ENCODE results near the gene PROZ. TPM values are rescaled to one million over a fixed set of nuclear protein-coding genes. Genes with fewer than 3 reads are reported as not detected.

PROZ gene
- total RNA-seq, 2 experiments from 2014 or later = not detected

DNA sequence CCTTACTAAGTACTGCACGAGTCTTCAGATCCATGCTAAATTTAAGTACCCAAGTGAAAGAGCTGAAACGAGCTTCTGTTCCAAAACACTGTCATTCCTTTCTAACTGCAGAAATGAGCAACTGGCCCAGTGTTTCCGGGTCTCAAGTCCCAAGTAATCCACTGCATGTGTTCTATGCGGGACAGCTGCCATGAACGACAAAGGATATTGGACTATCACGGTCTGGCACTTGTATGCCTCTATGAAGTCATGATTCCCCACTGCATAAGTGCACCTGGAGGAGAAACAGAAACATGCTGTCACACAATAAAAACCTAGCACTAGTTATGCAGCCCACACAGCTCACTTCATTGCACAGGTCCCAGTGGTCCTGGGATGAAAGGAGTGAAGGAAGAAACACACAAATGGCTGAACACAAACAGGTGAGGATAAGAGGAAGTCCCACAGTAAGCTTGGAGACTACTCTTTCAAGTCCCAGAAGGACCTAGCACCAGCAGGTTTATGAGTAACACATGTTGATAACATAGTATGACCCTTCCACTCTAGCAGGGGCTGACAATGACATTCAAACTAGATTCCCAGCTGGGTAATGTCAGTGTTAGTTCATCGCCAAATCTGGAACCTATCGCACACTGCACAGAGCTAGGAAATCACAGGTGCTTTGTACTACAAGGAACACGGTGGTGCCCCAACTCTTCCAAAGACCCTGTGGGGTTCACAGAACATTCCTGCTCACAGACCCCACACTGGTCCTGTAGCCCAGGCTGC is 38.7 kb downstream of the PROZ start:
- no TSS peak for BruUV-seq (replicated peaks)
- CTCF ChIA-PET (ENCODE audit: unreplicated experiment) = no interaction called here

GRCh38 chr13:113201815-113202214 is 43.4 kb downstream of the PROZ start:
- CTCF ChIA-PET (ENCODE audit: unreplicated experiment) = no interaction called here
- Histone ChIP-seq H3K79me2 (ENCODE audit: insufficient read depth, low read depth, low read length) (peaks cover 50% of the 10 kb centered on the region), H3K4me1 (ENCODE audit: insufficient read depth, low read length, poor library complexity, severe bottlenecking) (peaks cover 7% of the 10 kb centered on the region), H2AFZ (ENCODE audit: low read length) (no peak overlapping the region), H3K36me3 (ENCODE audit: insufficient read depth, low read length) (peaks cover 47% of the 10 kb centered on the region), H3K9me3 (ENCODE audit: low read length) (no peaks in the 10 kb centered on the region), H3K9me2 (ENCODE audit: insufficient read depth, low read length) (no peaks in the 10 kb centered on the region), H3K27ac (ENCODE audit: low read depth, low read length, poor library complexity, severe bottlenecking) (no peak overlapping the region), H4K20me1 (ENCODE audit: insufficient read depth, low read length) (no peaks in the 10 kb centered on the region), H3K4me3 (ENCODE audit: low read depth, low read length, poor library complexity, severe bottlenecking) (no peak overlapping the region), H3K4me2 (ENCODE audit: low read length) (no peak overlapping the region)
- BruUV-seq (replicated peaks) = no TSS peak
- POLR2A ChIA-PET = interaction anchor here (0.7 kb wide), 1 partner anchor 569 kb away, joined by 5 read pairs; no protein-coding TSS in a partner anchor
- intact Hi-C loops (cut with micrococcal nuclease; ENCODE audit: unreplicated experiment) = loop anchor here (10.0 kb wide), 1 partner anchor 383 kb away; the partner anchor contains the start of gene TFDP1
- DNase-seq (ENCODE audit: low spot score) = no peak
- TF ChIP-seq EZH2phosphoT487 (IDR thresholded peaks at IDR 0.05; ENCODE audit: borderline replicate concordance, low read depth, low read length) = no peak
- TF ChIP-seq, protein P1, sequence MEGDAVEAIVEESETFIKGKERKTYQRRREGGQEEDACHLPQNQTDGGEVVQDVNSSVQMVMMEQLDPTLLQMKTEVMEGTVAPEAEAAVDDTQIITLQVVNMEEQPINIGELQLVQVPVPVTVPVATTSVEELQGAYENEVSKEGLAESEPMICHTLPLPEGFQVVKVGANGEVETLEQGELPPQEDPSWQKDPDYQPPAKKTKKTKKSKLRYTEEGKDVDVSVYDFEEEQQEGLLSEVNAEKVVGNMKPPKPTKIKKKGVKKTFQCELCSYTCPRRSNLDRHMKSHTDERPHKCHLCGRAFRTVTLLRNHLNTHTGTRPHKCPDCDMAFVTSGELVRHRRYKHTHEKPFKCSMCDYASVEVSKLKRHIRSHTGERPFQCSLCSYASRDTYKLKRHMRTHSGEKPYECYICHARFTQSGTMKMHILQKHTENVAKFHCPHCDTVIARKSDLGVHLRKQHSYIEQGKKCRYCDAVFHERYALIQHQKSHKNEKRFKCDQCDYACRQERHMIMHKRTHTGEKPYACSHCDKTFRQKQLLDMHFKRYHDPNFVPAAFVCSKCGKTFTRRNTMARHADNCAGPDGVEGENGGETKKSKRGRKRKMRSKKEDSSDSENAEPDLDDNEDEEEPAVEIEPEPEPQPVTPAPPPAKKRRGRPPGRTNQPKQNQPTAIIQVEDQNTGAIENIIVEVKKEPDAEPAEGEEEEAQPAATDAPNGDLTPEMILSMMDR (conservative IDR thresholded peaks at IDR 0.05; ENCODE audit: low read length) = no peak

More for the DNA sequence above, 38.7 kb downstream of the PROZ start:
- Histone ChIP-seq H3K27ac (ENCODE audit: low read depth, low read length, poor library complexity, severe bottlenecking) (no peak overlapping the region), H3K36me3 (ENCODE audit: insufficient read depth, low read length) (peaks cover 73% of the 10 kb centered on the region), H2AFZ (ENCODE audit: low read length) (no peak overlapping the region), H3K4me2 (ENCODE audit: low read length) (no peak overlapping the region), H3K4me1 (ENCODE audit: insufficient read depth, low read length, poor library complexity, severe bottlenecking) (no peaks in the 10 kb centered on the region), H4K20me1 (ENCODE audit: insufficient read depth, low read length) (no peaks in the 10 kb centered on the region), H3K4me3 (ENCODE audit: low read depth, low read length, poor library complexity, severe bottlenecking) (no peak overlapping the region), H3K9me3 (ENCODE audit: low read length) (no peaks in the 10 kb centered on the region), H3K9me2 (ENCODE audit: insufficient read depth, low read length) (no peaks in the 10 kb centered on the region), H3K79me2 (ENCODE audit: insufficient read depth, low read depth, low read length) (peaks cover 12% of the 10 kb centered on the region)
- POLR2A ChIA-PET = interaction anchor here (0.9 kb wide), 1 partner anchor 16 kb away, joined by 3 read pairs; no protein-coding TSS in a partner anchor
- no peak for TF ChIP-seq EZH2phosphoT487 (IDR thresholded peaks at IDR 0.05; ENCODE audit: borderline replicate concordance, low read depth, low read length)
- TF ChIP-seq, protein P1 (conservative IDR thresholded peaks at IDR 0.05; ENCODE audit: low read length) = no peak
- no peak for DNase-seq (ENCODE audit: low spot score)
- intact Hi-C loops (cut with micrococcal nuclease; ENCODE audit: unreplicated experiment) = no loop called here

DNA sequence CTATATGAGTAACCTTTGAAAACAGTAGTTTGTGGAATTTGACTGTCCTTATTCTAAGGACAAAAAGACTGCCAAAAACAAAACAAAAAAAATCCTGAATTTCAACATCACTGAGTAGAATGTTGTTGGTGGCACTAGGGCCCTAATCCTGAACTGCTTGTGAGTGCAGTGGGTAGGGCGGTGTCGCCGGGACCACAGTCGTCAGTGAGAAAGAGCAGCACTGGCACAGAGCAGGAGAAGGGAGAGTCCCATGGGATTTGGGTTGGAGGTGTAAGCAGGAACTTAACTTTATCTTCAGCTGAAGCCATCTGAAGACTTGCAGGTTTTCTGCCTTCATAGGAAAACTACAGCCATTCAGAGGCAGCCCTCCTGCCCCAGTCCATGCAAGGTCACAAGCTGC is 44.5 kb downstream of the PROZ start:
- peaks cover 38% of the 10 kb centered on the region for H3K36me3 ChIP-seq (ENCODE audit: insufficient read depth, low read length)
- DNase-seq (ENCODE audit: low spot score) = no peak
- TF ChIP-seq, protein P1 (conservative IDR thresholded peaks at IDR 0.05; ENCODE audit: low read length) = no peak
- TF ChIP-seq EZH2phosphoT487 (IDR thresholded peaks at IDR 0.05; ENCODE audit: borderline replicate concordance, low read depth, low read length) = no peak
- peaks cover 15% of the 10 kb centered on the region for H3K4me1 ChIP-seq (ENCODE audit: insufficient read depth, low read length, poor library complexity, severe bottlenecking)
- no peak overlapping the region for H3K4me2 ChIP-seq (ENCODE audit: low read length)
- no peaks in the 10 kb centered on the region for H4K20me1 ChIP-seq (ENCODE audit: insufficient read depth, low read length)
- H3K9me2 ChIP-seq (ENCODE audit: insufficient read depth, low read length) = no peaks in the 10 kb centered on the region
- BruUV-seq (replicated peaks) = no TSS peak
- POLR2A ChIA-PET = no interaction called here
- H3K27ac ChIP-seq (ENCODE audit: low read depth, low read length, poor library complexity, severe bottlenecking) = no peak overlapping the region
- no peak overlapping the region for H3K4me3 ChIP-seq (ENCODE audit: low read depth, low read length, poor library complexity, severe bottlenecking)
- CTCF ChIA-PET (ENCODE audit: unreplicated experiment) = no interaction called here
- H3K79me2 ChIP-seq (ENCODE audit: insufficient read depth, low read depth, low read length) = peaks cover 61% of the 10 kb centered on the region
- intact Hi-C loops (cut with micrococcal nuclease; ENCODE audit: unreplicated experiment) = loop anchor here (10.0 kb wide), 1 partner anchor 382 kb away; the partner anchor contains the start of gene TFDP1
- no peak overlapping the region for H2AFZ ChIP-seq (ENCODE audit: low read length)
- H3K9me3 ChIP-seq (ENCODE audit: low read length) = no peaks in the 10 kb centered on the region
